Thyroid gland (tissue), 4 donors: Measurements from ENCODE around the gene ITGAE.

Experiments
- CTCF ChIP-seq, 6 experiments: fragments of 200-600 bp in 3 of 6; fragments of 450-650 bp in 3 of 6; sonication (generic) in 3 of 6; IDR thresholded peaks; one replicate each; pipeline ENCODE4 v1.5.1; 2016 to 2019; ENCODE audit warnings: antibody characterized with exemption in 6 of 6, mild to moderate bottlenecking in 2 of 6, inconsistent platforms in 1 of 6, moderate library complexity in 1 of 6
- POLR2A ChIP-seq, 2 donors: fragments of 450-650 bp; IDR thresholded peaks; one replicate each; pipeline ENCODE4 v1.6.1; 2017; ENCODE audit warnings: antibody characterized with exemption in 2 of 2, mild to moderate bottlenecking in 2 of 2, moderate library complexity in 1 of 2

- no peak for TF ChIP-seq CTCF (IDR thresholded peaks at IDR 0.05)
- no peak for TF ChIP-seq POLR2A (IDR thresholded peaks at IDR 0.05)
Measured at GRCh38 chr17:3810019-3810418, 9.0 kb upstream of the ITGAE start.
